SK-N-SH treated with all-trans-retinoic acid at 6 μM for 48 hours (cell line): ENCODE measurements around the gene CORO1C.

Experiments used
- ATAC-seq: fragments of 200-7000 bp; cut with Tn5 transposase; 3 replicates; pipeline ENCODE4 v1.9.1; 2020; ENCODE audit warnings: mild to moderate bottlenecking, moderate library complexity
- ARNTL ChIP-seq: fragments of 450-650 bp; formaldehyde crosslinking; IDR thresholded peaks from 2 replicates; pipeline ENCODE4 v1.5.0; 2020; ENCODE audit warnings: low read depth, mild to moderate bottlenecking, moderate library complexity, borderline replicate concordance
- BACH2 ChIP-seq: fragments of 250-450 bp; sonication (Bioruptor Pico); IDR thresholded peaks from 2 replicates; pipeline ENCODE4 v1.9.0; 2021; ENCODE audit warnings: mild to moderate bottlenecking, borderline replicate concordance
- CSDC2 ChIP-seq: fragments of 250-450 bp; sonication (Bioruptor Pico); IDR thresholded peaks from 2 replicates; pipeline ENCODE4 v1.5.0; 2020; ENCODE audit warnings: mild to moderate bottlenecking, moderate library complexity
- ESRRG ChIP-seq: fragments of 250-450 bp; sonication (Bioruptor Pico); IDR thresholded peaks from 2 replicates; pipeline ENCODE4 v1.6.1; 2021; ENCODE audit warnings: mild to moderate bottlenecking
- GLIS3 ChIP-seq: fragments of 250-450 bp; sonication (Bioruptor Pico); IDR thresholded peaks from 2 replicates; pipeline ENCODE4 v1.5.0; 2020; ENCODE audit warnings: mild to moderate bottlenecking, moderate library complexity
- ISL1 ChIP-seq: fragments of 250-450 bp; sonication (Bioruptor Pico); IDR thresholded peaks from 2 replicates; pipeline ENCODE4 v2.1.2; 2022; ENCODE audit warnings: mild to moderate bottlenecking, moderate library complexity
- OSR1 ChIP-seq: fragments of 250-450 bp; sonication (Bioruptor Pico); IDR thresholded peaks from 2 replicates; pipeline ENCODE4 v1.8.0; 2022; ENCODE audit warnings: moderate library complexity, mild to moderate bottlenecking, inconsistent platforms
- PPARA ChIP-seq: fragments of 250-450 bp; sonication (Bioruptor Pico); IDR thresholded peaks from 2 replicates; pipeline ENCODE4 v1.5.0; 2020; ENCODE audit warnings: mild to moderate bottlenecking, borderline replicate concordance
- RARB ChIP-seq: fragments of 250-450 bp; sonication (Bioruptor Pico); IDR thresholded peaks from 2 replicates; pipeline ENCODE4 v1.8.0; 2021; ENCODE audit warnings: mild to moderate bottlenecking, moderate library complexity
- SNAI2 ChIP-seq: fragments of 250-450 bp; sonication (Bioruptor Pico); IDR thresholded peaks from 2 replicates; pipeline ENCODE4 v1.5.0; 2020; ENCODE audit warnings: mild to moderate bottlenecking, moderate library complexity
- TCF4 ChIP-seq: fragments of 250-450 bp; sonication (Bioruptor Pico); IDR thresholded peaks from 2 replicates; pipeline ENCODE4 v1.8.0; 2021; ENCODE audit warnings: mild to moderate bottlenecking, moderate library complexity, borderline replicate concordance
- TOX ChIP-seq: fragments of 250-450 bp; sonication (Bioruptor Pico); IDR thresholded peaks from 2 replicates; pipeline ENCODE4 v1.8.0; 2021; ENCODE audit warnings: mild to moderate bottlenecking, moderate library complexity, borderline replicate concordance
- ZC3H10 ChIP-seq: fragments of 250-450 bp; sonication (Bioruptor Pico); IDR thresholded peaks from 2 replicates; pipeline ENCODE4 v1.5.1; 2021; ENCODE audit warnings: mild to moderate bottlenecking, moderate library complexity
- ZFP3 ChIP-seq: fragments of 250-450 bp; sonication (Bioruptor Pico); IDR thresholded peaks from 2 replicates; pipeline ENCODE4 v1.5.0; 2020; ENCODE audit warnings: mild to moderate bottlenecking, moderate library complexity
- ZNF565 ChIP-seq: fragments of 450-650 bp; formaldehyde crosslinking; conservative IDR thresholded peaks from 2 replicates; pipeline ENCODE4 v1.5.0; 2020; ENCODE audit warnings: low read depth, mild to moderate bottlenecking, moderate library complexity
- ZNF70 ChIP-seq: fragments of 450-650 bp; formaldehyde crosslinking; IDR thresholded peaks from 2 replicates; pipeline ENCODE4 v1.5.0; 2020; ENCODE audit warnings: mild to moderate bottlenecking, moderate library complexity
- ZNF8 ChIP-seq: fragments of 450-650 bp; formaldehyde crosslinking; IDR thresholded peaks from 2 replicates; pipeline ENCODE4 v1.5.0; 2020; ENCODE audit warnings: mild to moderate bottlenecking, moderate library complexity
- TF ChIP-seq, protein P1 (sequence below): fragments of 250-450 bp; sonication (Bioruptor Pico); IDR thresholded peaks from 2 replicates; pipeline ENCODE4 v1.8.0; 2021; ENCODE audit warnings: low read depth, mild to moderate bottlenecking, moderate library complexity, borderline replicate concordance
- TF ChIP-seq, protein P2 (sequence below): fragments of 250-450 bp; sonication (Bioruptor Pico); IDR thresholded peaks from 2 replicates; pipeline ENCODE4 v1.8.0; 2020; ENCODE audit warnings: mild to moderate bottlenecking, moderate library complexity, borderline replicate concordance
- TF ChIP-seq, protein P3 (sequence below): fragments of 250-450 bp; sonication (Bioruptor Pico); IDR thresholded peaks from 2 replicates; pipeline ENCODE4 v1.5.0; 2020; ENCODE audit warnings: mild to moderate bottlenecking, moderate library complexity
- TF ChIP-seq, protein P4 (sequence below): fragments of 250-450 bp; sonication (Bioruptor Pico); IDR thresholded peaks from 2 replicates; pipeline ENCODE4 v1.5.1; 2021; ENCODE audit warnings: mild to moderate bottlenecking, moderate library complexity

The CORO1C gene

DNA sequence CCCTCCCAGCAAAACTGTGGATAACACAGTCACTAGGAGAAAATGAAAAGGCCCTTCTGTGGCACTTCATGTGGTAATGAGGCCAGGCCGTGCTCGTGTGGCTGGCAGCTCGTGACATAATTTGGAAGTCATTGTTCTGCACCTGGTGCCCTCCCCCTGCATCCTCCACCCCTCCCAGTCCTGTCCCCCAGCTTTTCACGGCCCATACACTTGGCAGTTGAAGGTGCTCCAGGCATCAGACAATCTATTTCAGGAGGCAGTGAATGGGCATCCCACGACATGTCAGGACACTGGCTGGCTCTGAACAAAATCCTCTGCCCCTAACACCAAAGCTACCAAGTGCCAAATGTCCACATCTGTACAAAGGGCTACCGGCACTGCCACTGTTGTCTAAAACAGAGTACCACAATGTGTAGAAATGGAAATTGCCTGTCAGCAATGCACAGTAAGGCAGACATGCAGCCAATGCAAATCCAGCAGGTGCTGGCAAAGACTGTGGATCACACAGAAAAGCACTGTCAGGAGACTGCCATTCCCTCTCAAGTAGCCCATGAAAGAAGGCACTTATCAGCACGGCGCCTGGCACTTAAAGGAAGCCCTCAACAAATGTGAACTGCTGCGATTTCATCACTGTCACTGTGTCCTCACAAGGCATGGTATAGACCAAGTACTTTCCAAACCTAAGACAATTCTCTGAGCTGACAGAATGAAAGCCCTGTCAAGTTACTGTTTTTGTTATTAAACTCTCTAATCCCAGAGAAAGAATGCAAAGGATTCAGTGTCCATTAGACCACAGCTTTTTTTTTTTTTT lies 39.1 kb downstream of the CORO1C start:
- peak; percentile 5 for ATAC-seq
- no peak for TF ChIP-seq SNAI2
- TF ChIP-seq ZNF8 (CRISPR knock-in tag), result no peak
- no peak for TF ChIP-seq ZNF70 (CRISPR knock-in tag)
- no peak for TF ChIP-seq RARB (CRISPR knock-in tag)
- TF ChIP-seq PPARA (CRISPR knock-in tag), result no peak
- TF ChIP-seq, protein P1, sequence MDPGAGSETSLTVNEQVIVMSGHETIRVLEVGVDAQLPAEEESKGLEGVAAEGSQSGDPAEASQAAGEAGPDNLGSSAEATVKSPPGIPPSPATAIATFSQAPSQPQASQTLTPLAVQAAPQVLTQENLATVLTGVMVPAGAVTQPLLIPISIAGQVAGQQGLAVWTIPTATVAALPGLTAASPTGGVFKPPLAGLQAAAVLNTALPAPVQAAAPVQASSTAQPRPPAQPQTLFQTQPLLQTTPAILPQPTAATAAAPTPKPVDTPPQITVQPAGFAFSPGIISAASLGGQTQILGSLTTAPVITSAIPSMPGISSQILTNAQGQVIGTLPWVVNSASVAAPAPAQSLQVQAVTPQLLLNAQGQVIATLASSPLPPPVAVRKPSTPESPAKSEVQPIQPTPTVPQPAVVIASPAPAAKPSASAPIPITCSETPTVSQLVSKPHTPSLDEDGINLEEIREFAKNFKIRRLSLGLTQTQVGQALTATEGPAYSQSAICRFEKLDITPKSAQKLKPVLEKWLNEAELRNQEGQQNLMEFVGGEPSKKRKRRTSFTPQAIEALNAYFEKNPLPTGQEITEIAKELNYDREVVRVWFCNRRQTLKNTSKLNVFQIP (CRISPR knock-in tag), result no peak

DNA sequence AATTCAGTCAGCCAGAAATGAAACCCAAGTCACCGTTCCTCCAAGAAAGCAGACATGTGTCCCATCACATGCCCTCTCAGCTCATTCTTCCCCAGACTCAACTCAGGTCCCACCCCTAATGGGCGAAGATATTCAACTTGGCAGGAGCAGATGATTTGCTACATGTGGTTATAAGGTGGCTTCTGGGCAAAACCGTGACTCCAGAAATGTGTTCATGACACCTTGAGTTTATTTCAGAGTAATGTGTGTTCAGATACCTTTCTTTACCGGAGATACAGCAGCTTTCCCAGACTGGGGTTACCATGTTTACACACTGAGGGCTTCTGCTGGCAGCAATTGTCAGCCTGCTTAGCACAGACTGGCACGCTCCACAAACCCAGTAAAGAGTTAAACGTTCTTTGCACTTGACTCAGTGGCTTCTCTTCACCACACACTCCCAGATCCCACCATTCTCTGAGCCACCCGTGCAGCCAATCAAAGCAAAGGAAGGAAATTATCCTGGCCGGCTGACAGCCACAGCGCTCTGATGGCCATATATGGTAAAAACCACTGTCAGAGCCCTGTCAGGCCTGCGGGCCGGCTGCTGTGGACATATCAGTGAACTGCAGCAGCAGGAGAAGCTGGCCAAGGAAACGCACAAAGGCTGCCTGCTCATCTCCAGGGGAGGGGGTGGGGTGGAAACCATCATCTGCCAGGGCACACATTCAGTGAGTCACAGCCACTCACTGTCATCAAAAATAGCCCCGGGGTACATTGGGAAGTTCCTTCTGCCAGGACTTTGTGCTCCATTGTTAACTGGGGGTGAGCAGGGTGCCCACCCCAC lies 39.9 kb downstream of the CORO1C start:
- TF ChIP-seq PPARA (CRISPR knock-in tag) (no peak), ZFP3 (peak; percentile 15; the same call in 1 of the 2 replicates), CSDC2 (CRISPR knock-in tag) (no peak), ZC3H10 (CRISPR knock-in tag) (peak; percentile 39; the same call in 1 of the 2 replicates), ZNF8 (CRISPR knock-in tag) (no peak), TCF4 (peak; percentile 61; the same call in 1 of the 2 replicates)
- TF ChIP-seq, protein P2, sequence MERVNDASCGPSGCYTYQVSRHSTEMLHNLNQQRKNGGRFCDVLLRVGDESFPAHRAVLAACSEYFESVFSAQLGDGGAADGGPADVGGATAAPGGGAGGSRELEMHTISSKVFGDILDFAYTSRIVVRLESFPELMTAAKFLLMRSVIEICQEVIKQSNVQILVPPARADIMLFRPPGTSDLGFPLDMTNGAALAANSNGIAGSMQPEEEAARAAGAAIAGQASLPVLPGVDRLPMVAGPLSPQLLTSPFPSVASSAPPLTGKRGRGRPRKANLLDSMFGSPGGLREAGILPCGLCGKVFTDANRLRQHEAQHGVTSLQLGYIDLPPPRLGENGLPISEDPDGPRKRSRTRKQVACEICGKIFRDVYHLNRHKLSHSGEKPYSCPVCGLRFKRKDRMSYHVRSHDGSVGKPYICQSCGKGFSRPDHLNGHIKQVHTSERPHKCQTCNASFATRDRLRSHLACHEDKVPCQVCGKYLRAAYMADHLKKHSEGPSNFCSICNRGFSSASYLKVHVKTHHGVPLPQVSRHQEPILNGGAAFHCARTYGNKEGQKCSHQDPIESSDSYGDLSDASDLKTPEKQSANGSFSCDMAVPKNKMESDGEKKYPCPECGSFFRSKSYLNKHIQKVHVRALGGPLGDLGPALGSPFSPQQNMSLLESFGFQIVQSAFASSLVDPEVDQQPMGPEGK (CRISPR knock-in tag), result peak; percentile 50; the same call in 1 of the 2 replicates
- TF ChIP-seq, protein P3, sequence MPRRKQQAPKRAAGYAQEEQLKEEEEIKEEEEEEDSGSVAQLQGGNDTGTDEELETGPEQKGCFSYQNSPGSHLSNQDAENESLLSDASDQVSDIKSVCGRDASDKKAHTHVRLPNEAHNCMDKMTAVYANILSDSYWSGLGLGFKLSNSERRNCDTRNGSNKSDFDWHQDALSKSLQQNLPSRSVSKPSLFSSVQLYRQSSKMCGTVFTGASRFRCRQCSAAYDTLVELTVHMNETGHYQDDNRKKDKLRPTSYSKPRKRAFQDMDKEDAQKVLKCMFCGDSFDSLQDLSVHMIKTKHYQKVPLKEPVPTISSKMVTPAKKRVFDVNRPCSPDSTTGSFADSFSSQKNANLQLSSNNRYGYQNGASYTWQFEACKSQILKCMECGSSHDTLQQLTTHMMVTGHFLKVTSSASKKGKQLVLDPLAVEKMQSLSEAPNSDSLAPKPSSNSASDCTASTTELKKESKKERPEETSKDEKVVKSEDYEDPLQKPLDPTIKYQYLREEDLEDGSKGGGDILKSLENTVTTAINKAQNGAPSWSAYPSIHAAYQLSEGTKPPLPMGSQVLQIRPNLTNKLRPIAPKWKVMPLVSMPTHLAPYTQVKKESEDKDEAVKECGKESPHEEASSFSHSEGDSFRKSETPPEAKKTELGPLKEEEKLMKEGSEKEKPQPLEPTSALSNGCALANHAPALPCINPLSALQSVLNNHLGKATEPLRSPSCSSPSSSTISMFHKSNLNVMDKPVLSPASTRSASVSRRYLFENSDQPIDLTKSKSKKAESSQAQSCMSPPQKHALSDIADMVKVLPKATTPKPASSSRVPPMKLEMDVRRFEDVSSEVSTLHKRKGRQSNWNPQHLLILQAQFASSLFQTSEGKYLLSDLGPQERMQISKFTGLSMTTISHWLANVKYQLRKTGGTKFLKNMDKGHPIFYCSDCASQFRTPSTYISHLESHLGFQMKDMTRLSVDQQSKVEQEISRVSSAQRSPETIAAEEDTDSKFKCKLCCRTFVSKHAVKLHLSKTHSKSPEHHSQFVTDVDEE, result peak; percentile 65; the same call in 1 of the 2 replicates
- ATAC-seq, result peak; percentile 94

DNA sequence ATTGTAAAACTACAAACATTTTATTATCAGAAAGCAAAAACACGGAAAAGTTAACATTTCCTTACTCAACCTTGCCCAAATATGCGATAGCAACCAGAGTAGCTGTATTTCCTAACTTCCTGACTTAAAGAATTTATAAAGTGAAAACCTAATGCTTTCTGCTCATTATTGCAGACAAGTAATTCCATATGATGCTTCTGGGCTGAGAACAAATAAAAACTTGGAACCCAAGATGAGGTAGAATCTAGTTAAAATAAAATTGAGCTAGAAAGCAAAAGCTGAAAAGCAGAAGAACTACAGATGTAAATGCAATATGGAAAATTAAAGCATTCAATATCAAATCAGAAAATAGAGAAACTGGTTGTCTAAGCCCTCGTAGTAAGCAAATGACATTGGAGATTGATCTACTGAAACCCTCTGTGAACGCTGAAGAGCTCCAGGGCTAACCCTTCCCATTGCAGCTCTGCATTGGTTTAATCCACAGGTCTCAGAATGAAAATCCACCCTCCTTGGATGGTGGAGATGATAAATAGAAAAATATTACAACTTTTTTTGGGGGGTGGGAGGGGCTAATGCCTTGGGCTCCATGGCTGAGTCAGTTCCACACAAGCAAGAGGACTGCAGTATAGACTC lies 40.7 kb downstream of the CORO1C start:
- TF ChIP-seq OSR1 (CRISPR knock-in tag), result no peak
- TF ChIP-seq, protein P2 (CRISPR knock-in tag), result no peak
- TF ChIP-seq ESRRG (CRISPR knock-in tag), result no peak
- no peak for TF ChIP-seq GLIS3
- TF ChIP-seq PPARA (CRISPR knock-in tag), result no peak
- no peak for TF ChIP-seq TOX (CRISPR knock-in tag)
- TF ChIP-seq CSDC2 (CRISPR knock-in tag), result no peak
- TF ChIP-seq RARB (CRISPR knock-in tag), result no peak
- no peak for TF ChIP-seq BACH2
- no peak for TF ChIP-seq ISL1
- no peak for TF ChIP-seq ARNTL (CRISPR knock-in tag)
- no peak for TF ChIP-seq ZNF70 (CRISPR knock-in tag)
- TF ChIP-seq, protein P1 (CRISPR knock-in tag), result no peak
- TF ChIP-seq, protein P4, sequence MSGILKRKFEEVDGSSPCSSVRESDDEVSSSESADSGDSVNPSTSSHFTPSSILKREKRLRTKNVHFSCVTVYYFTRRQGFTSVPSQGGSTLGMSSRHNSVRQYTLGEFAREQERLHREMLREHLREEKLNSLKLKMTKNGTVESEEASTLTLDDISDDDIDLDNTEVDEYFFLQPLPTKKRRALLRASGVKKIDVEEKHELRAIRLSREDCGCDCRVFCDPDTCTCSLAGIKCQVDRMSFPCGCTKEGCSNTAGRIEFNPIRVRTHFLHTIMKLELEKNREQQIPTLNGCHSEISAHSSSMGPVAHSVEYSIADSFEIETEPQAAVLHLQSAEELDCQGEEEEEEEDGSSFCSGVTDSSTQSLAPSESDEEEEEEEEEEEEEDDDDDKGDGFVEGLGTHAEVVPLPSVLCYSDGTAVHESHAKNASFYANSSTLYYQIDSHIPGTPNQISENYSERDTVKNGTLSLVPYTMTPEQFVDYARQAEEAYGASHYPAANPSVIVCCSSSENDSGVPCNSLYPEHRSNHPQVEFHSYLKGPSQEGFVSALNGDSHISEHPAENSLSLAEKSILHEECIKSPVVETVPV (CRISPR knock-in tag), result no peak
- no peak for TF ChIP-seq ZNF565 (CRISPR knock-in tag)
- TF ChIP-seq SNAI2, result no peak
- no peak for TF ChIP-seq ZFP3
- no peak for TF ChIP-seq ZC3H10 (CRISPR knock-in tag)
- TF ChIP-seq, all 23 proteins: peak for 0
- no peak for ATAC-seq
